ENCODE results near the gene DHX58.

- TF ChIP-seq POLR2AphosphoS5 (IDR thresholded peaks at IDR 0.05) (no peak), POLR2A (IDR thresholded peaks at IDR 0.05) (no peak), CTCF (IDR thresholded peaks at IDR 0.05 in 8 of 11, conservative IDR thresholded peaks at IDR 0.05 in 3 of 11) (no peak)
These were observed 43.5 kb downstream of the DHX58 start for GRCh38 chr17:42068979-42069378.

Measured in spleen (tissue), 7 donors.